Tibial nerve (tissue), 4 donors: ENCODE results near the gene PIGR.

ENCODE experiments used
- EP300 ChIP-seq, 2 donors: sonication (generic); formaldehyde crosslinking; IDR thresholded peaks; one replicate each; pipeline ENCODE4 v1.6.1; 2017; ENCODE audit warnings: antibody characterized with exemption in 2 of 2, mild to moderate bottlenecking in 1 of 2
- POLR2A ChIP-seq, 2 donors: fragments of 450-650 bp; IDR thresholded peaks; one replicate each; pipeline ENCODE4 v1.6.1; 2017; ENCODE audit warnings: antibody characterized with exemption in 2 of 2, mild to moderate bottlenecking in 2 of 2, moderate library complexity in 2 of 2
- TF ChIP-seq, protein P1 (sequence below), 5 experiments: fragments of 200-600 bp in 3 of 5; fragments of 450-650 bp in 2 of 5; sonication (generic) in 3 of 5; IDR thresholded peaks; one replicate each; pipeline ENCODE4 v1.5.1; 2016 to 2019; ENCODE audit warnings: antibody characterized with exemption in 5 of 5, mild to moderate bottlenecking in 3 of 5, moderate library complexity in 2 of 5

- TF ChIP-seq, protein P1, sequence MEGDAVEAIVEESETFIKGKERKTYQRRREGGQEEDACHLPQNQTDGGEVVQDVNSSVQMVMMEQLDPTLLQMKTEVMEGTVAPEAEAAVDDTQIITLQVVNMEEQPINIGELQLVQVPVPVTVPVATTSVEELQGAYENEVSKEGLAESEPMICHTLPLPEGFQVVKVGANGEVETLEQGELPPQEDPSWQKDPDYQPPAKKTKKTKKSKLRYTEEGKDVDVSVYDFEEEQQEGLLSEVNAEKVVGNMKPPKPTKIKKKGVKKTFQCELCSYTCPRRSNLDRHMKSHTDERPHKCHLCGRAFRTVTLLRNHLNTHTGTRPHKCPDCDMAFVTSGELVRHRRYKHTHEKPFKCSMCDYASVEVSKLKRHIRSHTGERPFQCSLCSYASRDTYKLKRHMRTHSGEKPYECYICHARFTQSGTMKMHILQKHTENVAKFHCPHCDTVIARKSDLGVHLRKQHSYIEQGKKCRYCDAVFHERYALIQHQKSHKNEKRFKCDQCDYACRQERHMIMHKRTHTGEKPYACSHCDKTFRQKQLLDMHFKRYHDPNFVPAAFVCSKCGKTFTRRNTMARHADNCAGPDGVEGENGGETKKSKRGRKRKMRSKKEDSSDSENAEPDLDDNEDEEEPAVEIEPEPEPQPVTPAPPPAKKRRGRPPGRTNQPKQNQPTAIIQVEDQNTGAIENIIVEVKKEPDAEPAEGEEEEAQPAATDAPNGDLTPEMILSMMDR (IDR thresholded peaks at IDR 0.05): no peak
- TF ChIP-seq POLR2A (IDR thresholded peaks at IDR 0.05) (no peak), EP300 (IDR thresholded peaks at IDR 0.05) (no peak)
These were observed 48.0 kb downstream of the PIGR start for GRCh38 chr1:206898089-206898914.
